HG03558 (cell line): ENCODE results near the gene KRT32.

ENCODE experiments used
- ATAC-seq: cut with Tn5 transposase; IDR thresholded peaks from one replicate; pipeline ENCODE4 v1.9.1; 2021; ENCODE audit warnings: moderate number of reproducible peaks; ENCODE audit not compliant: unreplicated experiment; ENCODE audit errors: extremely low read depth

The KRT32 gene

DNA sequence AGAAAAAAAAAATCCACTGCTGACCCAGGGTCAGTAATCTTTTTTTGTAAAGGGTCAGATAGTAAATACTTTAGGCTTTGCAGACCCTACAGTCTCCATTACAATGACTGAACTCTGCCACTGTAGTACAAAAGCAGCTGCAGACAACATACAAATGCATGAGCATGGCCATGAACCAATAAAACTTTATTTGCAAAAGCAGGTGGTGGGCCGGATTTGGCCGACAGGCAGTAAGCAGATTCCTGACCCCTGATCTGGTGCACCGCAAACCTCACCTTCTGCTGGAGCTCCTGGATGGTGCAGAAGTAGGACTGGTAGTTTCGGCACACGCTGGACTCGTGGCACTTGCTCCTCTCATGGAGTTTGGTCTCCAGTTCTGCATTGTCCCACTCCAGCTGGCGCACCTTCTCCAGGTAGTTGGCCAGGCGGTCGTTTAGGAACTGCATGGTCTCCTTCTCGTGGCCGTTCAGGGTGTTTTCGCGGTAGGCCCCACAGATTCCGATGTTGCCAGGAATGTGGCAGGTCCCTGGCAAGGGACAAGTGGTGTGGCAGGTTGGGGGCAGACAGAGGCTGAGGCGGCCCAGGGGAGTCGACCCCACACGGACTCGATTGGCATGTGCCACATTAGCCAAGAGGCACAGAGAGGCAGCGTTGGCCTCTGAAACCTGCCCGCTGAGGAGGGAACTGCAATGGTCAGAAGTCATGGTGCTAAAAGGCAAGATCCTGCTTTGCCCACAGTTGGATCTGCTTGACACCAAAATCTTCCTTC is 55.9 kb downstream of the KRT32 start:
- ATAC-seq: no peak
